NCI-H2081 treated with DMSO at 0.1 percent for 48 hours (cell line): ENCODE data around the gene ITPR3.
"Not testable (repeated sequence)": the region's sequence is repeated elsewhere in the genome, so short reads cannot be mapped to it uniquely, and the experiment has no call there.

Experiments
- DNase-seq: peaks from one replicate; lab custom pipeline; 2025; lab: John Stamatoyannopoulos, UW

The ITPR3 gene

GRCh38 chr6:33591424-33592032 is 29.6 kb upstream of the ITPR3 start:
- no peak for DNase-seq

DNA sequence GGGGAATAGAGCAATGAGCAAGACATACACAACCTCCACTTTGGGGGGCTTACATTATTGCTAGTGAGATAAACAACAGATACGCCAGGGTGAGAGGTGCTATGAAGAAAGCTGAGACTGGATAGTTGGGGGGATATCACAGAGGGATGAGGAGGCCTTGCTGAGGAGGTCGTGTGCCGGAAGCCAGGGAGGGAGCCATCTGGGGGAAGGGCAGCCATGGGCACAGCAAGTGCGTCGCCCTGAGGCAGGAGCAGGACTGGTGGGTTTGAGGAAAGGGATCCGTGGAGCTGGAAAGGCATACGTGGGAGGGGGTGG is 28.9 kb upstream of the ITPR3 start:
- no peak for DNase-seq

GRCh38 chr6:33592595-33593413 is 28.3 kb upstream of the ITPR3 start:
- no peak for DNase-seq

GRCh38 chr6:33593414-33593727 is 27.8 kb upstream of the ITPR3 start:
- no peak for DNase-seq

DNA sequence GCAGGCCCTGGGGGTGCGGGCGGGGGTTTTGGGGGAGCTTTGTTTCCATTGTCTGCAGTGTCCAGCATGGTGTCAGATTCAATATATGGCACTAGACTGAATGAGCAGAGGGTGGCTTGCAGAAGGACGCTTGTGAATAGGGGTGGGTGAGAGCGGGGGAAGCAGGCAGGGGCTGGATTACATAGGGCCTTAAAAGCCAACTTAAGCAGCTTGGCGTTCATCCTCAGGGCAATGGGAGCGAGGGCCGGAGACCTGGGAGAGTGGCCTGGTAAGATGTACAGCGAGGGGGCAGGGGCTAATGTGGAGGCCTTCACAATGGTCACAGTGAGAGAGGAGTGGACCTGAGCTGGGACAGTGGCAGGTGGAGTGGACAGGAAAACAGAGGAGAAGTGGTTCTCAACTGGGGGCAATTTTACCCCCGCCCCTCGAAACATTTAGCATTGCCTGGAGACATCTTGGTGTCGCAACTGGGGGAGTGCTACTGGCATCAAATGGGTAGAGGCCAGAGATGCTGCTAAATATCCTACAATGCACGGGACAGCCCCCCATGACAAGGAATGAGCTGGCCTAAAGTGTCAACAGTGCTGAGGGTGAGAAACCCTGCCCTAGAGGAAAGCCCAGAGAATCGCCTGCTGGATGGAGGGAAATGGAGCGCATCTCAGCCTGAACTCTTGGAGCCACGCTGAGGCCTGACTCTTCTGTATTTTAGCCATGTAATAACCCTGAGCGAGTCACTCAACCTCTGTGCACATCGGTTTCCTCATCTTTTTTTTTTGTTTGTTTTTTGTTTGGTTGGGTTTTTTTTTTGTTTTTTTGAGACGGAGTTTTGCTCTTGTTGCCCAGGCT is 25.9 kb upstream of the ITPR3 start:
- no peak for DNase-seq

DNA sequence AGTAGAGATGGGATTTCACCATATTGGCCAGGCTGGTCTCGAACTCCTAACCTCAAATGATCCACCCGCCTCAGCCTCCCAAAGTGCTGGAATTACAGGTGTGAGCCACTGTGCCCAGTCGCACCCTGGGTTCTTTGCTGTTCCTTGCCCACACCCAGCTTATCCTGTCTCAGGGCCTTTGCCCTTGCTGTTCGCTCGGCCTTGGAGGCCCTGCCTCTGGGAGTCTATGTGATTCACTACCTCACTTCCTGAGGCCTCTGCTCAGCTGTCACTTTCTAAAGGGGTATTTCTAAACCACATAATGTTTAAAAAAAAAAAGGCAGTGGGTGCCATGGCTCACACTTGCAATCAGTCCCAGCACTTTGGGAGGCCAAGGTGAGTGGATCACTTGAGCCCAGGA is 24.2 kb upstream of the ITPR3 start:
- not testable (repeated sequence) for DNase-seq

DNA sequence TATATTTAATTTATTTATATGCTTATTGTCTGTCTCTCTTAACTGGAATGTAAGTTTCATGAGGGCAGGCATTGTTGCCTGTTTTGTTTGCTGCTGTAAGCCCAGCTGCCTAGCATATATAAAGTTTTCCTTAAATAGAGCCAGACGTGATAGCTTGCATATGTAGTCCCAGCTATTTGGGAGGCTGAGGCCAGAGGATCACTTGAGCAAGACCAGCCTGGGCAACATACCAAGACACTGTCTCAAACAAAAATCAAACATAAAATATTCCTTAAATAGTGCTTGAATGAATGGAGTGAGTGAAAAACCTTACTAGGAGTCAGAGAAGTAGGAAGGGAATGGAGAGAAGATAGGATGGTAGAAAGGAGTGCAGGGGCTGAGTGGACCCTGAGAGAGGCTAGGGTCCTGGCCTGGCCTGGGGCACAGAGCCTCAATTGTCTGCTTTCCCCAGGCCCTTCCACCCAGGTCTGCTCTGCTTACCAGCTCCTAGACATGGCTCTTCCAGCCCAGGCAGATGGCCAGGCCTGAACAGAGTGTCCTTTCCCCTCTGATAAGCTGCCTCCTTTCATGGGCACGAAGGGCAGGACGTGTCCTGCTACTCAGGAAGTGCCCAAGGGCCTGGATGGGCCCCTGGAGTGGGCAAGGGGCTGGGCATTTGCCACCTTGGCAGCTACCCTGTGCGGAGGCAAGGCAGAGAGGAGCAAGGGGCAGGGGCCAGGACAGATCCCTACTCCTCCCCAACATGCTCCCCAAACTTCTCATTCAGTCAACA is 23.4 kb upstream of the ITPR3 start:
- no peak for DNase-seq

- no peak for DNase-seq
These were observed 21.6 kb upstream of the ITPR3 start for GRCh38 chr6:33599413-33599938.

- no peak for DNase-seq
These were observed 20.4 kb upstream of the ITPR3 start for GRCh38 chr6:33600761-33601160.

DNA sequence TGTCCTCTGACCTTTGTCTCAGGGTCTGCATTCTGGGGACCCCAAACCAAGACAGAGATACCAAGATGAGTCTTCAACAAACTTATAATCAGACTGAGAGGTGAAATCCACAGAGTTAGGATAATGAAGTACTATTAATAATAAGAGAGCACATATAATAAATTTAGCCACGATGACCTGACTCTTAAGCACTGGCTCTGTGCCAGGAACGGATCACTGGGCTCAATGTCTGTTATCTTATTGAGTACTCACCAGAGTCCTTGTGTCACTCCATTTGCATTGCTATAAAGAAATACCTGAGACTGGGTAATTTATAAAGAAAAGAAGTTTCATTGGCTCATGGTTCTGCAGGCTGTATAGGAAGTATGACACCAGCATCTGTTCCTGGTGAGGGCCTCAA is 18.9 kb upstream of the ITPR3 start:
- DNase-seq: no peak

DNA sequence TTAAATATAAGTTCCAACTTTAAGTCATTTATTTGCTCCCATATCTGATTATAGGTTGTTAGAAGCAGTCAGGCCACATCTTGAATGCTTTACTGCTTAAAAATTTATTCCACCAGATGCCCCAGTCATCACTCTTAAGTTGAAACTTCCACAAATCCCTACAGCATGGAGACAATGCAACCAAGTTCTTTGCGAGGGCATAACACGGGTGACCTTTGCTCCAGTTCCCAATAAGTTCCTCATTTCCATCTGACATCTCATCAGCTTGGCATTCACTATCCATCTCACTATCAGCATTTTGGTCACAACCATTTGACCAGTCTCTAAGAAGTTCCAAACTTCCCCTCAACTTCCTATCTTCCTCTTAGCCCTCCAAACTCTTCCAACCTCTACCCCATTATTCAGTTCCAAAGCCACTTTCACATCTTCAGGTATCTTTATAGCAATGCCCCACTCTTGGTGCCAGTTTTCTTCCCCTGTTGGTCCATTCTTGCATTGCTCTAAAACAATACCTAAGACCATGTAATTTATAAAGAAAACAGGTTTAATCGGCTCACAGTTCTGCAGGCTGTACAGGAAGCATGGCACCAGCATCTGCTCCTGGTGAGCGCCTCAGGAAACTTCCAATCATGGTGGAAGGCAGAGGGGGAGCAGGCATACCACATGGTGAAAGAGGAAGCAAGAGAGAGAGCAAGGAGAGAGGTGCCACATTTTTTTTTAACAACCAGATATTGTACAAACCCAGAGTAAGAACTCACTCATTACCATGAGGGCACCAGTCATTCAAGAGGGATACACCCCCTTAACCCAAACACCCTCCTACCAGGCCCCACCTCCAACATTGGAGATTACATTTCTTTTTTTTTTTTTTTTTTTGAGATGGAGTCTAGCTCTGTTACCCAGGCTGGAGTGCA is 15.9 kb upstream of the ITPR3 start:
- DNase-seq: no peak

- no peak for DNase-seq
These were observed 14.5 kb upstream of the ITPR3 start for GRCh38 chr6:33606642-33607041.

DNA sequence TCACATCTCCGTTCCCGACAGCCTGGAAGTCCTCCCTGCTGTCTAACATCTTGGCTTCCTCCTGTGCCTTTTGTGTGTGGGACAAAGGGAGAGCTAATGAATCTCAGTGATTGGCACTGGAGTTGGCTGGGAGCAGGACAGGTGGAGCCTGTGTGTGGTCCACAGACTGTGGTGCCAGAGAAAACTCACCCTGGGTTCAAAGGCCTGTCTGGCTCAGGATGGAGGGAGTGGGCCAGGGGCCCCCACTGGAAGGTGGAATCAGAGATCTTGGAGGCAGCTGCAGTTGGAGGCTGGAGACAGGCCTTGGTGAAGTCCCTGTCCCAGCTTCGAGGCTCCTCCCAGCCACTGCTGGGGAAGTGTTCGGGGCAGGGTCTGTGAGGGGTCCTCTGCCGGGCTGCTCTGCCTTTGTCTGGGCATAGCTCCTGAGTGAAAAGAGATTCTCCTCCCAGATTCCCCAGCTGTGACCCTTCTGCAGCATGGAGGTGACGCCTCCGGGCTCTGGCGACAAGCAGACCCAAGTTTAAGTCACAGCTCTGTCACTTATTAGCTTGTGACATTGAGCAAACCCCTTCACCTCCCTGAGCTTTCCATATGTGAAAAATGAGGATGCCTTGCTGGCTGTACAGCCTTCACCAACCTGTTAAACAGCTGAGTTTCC is 13.9 kb upstream of the ITPR3 start:
- DNase-seq: no peak

- DNase-seq: no peak
These were observed 13.3 kb upstream of the ITPR3 start for GRCh38 chr6:33607784-33608161.

DNA sequence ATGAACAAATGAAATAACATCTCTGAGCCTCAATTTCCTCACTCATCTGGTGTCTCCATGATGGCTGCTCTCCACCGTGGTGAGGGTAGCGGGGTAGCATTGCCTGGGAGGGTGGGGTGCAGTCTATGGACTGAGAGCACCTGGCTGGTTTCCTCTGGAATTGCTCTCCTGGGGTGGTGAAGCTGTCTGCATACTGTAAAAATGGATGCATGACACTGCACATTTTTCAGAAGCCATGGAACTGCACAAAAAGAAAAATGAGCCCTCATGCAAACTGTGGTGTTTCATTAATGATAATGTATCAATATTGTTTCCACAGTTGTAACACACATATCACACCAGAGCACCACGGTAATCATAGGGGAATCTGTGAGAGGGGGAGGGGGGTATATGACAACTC is 12.1 kb upstream of the ITPR3 start:
- DNase-seq: no peak

- no peak for DNase-seq
These were observed 11.6 kb upstream of the ITPR3 start for GRCh38 chr6:33609528-33609927.

- DNase-seq: no peak
These were observed 11.1 kb upstream of the ITPR3 start for GRCh38 chr6:33610067-33610466.

DNA sequence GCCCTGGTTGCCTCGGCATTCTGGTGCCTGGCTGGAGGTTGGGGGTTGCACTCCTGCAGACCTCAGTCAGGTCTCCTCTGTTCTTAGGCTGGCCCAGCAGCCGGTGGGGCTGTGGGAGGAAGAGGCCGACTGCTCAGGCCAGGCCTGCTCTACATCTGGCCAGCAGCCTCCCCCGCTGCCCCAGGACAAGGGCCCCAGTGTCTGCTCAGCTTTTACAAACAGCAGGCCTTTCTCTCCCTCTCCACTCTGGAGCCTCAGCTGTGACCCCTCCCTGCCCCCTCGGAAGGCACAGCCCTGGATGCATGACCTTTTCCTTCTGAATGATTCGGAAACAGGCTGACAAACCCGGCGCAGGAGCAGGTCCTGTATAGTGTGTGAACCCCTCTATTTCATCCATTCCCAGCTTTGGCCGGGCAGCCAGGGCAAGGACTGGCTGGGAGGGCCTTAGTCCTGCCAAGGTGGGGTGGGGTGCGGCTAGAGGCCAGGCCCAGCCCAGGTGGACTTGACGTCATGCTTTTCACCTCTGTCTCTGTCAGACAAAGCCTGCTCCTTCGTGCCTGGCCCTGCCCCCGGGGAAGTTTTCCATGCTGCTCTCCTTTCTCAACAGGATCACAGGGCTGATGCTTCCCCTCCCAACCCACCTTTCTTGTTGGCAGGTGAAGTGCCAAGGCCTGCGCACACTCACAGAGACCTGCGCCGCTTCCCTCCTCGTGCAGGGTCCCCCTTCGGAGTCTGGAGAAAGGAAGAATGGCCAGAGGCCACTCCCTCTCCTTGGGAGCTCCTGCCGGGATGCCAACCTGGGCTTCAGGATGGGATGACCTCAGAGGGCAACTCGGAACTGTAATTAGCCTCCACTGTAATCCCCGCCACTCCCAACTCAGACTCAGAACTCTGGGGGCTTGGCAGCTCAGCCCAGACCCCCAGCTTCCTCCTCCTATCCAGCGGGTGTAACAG is 10.1 kb upstream of the ITPR3 start:
- no peak for DNase-seq

DNA sequence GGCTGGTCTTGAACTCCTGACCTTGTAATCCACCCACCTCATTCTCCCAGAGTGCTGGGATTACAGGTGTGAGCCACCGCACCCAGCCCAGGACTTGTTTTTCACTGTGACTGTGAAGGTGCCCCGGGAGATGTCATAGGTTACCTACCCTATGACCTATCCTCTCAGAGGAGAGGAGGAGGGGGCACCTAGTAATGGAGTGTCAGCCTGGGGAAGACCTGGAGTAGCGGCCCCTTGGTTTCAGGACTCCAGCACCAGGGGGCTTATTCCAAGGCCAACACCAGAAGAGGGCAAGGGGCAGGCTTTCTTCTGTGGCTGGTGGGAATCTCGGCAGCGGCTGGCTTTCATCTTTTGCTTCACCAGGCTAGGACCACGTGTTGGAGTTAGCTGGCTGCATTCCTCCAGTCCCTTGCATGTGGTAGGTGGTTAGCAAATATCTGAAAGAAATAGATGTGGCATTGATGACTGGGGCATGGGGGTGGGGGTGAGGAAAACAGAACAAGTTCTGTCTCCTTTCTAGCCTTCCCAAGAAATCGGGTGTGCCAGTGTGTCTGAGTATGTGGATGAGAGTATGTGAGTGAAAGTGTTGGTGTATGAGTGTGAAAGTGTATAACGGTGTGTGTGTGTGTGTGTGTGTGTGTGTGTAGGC is 7.9 kb upstream of the ITPR3 start:
- no peak for DNase-seq
